Ecto neural progenitor cell (in vitro differentiated cells): Measurements from ENCODE around the gene CST2.
"Not testable (repeated sequence)": the region's sequence is repeated elsewhere in the genome, so short reads cannot be mapped to it uniquely, and the experiment has no call there.

ENCODE experiments used
- DNase-seq: peaks from one replicate; pipeline ENCODE4 v3.0.0-alpha.2; 2018; ENCODE audit warnings: low spot score

The CST2 gene

GRCh38 chr20:23826541-23827021 lies at the start of gene CST2:
CST2 (minus strand) TSS chr20:23826729; CDS start chr20:23826660, 69 bp downstream.
- peak; percentile 60 for DNase-seq

DNA sequence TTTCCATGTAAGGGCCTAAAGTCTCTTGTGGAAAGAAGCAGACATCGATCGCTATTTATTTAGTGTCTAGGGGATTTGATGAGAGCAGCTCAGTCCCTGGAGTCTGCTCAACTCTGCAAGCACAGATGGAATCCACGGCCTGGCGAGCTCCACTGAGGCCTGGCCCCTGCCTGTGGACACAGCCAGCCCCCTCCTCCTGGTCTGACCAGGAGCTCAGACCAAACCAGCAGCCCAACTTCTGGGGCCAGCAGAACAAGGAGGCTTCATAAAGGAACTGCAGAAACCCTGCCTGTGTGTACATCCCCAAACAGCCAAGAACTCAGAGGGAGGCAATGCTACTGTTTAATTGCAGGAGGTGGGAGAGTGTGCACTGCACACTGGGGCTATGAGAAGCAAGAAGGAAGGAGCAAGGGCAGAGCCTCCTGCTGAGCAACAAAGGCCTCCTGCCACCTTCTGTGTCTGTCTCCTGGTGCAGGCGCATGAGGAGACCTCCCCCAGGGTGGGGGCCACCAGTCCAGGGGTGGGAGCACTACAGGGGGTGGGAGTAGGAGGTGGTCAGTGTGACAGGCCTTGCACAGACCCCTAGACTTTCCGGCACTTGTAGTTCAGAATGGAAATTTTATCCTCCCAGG lies 49.2 kb upstream of the CST2 start:
- no peak for DNase-seq

GRCh38 chr20:23874747-23875146 lies 48.2 kb upstream of the CST2 start:
- no peak for DNase-seq

GRCh38 chr20:23873370-23874015 lies 47.0 kb upstream of the CST2 start:
- no peak for DNase-seq

- DNase-seq = no peak
Observed at GRCh38 chr20:23872065-23872464, 45.5 kb upstream of the CST2 start.

DNA sequence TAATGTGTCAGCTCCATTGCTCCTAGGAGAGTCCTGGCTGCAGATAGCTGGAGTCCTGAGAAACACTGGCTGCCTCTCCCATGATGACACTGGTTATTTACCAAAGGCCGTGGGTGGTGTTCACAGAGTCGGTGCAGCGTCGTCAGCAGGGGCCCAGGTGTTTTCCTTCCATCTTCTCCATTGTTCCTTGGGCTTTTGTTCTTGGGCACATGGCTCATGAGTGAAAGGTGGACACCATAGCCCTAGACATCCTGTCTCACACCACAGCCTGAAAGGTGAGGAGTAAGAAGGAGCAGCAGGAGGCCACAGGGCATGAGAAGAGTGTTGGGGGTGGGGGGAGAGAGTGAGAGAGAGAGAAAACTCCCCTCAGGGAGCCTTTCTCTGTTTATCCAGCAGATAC lies 43.9 kb upstream of the CST2 start:
- no peak for DNase-seq

- DNase-seq = no peak
Observed at GRCh38 chr20:23869520-23869919, 43.0 kb upstream of the CST2 start.

- DNase-seq = no peak
Observed at GRCh38 chr20:23868321-23868720, 41.8 kb upstream of the CST2 start.

DNA sequence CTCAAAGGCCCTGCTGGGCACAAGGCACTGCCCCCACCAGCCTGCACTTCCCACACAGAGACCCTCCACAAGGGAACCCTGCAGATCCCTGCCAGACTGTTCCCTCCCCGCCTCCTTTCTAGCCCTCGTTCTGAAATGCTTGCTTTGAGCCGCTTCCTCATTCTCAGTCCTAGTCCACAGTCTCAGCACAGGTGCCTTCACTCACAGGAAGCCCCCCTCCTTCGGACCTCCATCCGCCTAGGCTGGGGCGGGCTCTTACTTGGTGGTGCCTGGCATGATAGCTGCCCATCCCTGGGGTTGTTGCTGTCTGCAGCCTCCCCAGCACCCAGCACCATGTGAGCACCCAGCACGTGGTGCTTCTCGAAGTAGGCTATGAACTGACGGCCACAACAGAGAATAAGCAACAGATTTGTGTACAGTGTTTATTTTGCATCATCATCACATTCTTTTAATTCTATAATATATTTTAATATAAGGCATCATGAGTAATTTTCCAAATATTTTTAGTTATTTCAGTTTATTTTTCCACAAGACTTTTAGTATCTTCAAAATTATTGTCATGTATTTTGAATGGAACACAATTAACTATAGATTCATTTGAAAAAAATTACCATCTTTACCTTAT lies 40.7 kb upstream of the CST2 start:
- DNase-seq = no peak

DNA sequence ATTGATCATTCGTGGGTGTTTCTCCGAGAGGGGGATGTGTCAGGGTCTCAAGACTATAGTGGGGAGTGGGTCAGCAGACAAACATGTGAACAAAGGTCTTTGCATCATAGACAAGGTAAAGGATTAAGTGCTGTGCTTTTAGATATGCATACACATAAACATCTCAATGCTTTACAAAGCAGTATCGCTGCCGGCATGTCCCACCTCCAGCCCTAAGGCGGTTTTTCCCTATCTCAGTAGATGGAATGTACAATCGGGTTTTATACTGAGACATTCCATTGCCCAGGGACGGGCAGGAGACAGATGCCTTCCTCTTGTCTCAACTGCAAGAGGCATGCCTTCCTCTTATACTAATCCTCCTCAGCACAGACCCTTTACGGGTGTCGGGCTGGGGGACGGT lies 34.2 kb upstream of the CST2 start:
- DNase-seq = not testable (repeated sequence)

DNA sequence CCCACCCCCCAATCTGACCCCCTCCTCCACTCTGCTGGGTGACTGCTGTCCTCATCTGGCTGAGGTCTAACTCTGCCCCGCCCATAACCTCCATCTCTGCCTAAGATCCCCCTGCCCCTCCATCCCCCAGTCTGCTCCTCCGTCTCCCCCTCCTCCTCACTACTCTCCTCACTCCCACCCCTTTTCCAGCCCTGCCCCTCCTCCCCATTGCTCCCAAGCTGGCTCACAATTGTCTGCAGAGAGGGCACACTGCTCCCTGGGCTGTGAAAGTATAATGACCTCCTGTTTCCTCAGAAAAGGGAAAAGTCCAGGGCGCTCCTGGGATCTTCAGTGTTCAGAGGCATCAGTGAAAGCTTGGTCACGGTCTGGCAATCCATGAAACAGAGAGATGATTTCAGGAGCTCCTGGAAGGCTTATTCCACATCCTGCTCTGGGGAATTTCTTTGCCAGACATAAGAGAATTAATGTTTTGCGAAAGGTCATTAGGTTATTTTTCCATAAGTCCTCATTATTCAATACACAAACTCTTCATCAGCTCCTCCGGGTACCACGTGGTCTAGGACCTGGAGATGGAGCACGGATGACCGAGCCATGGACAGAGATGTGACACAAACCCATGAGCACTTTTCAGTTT lies 31.6 kb upstream of the CST2 start:
- peak; percentile 63 for DNase-seq

DNA sequence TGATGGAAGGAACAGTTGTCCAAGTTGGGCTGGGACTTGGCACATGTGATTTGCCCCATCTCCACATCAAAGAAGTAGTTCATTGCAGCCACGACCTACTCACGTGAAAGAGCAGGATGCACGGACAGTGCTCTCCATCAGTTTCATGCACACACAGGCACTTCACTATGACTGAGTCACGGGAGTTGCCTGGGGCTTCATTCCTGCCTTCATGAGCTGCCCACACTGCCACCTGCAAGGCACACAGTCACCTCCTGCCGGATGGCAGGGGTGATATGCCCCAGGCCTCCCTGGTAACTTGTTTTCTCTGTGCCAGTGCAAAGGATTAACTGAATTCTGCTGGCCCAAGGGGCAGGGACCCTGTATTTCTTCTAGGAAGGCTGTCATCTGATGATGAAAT lies 30.2 kb upstream of the CST2 start:
- no peak for DNase-seq

DNA sequence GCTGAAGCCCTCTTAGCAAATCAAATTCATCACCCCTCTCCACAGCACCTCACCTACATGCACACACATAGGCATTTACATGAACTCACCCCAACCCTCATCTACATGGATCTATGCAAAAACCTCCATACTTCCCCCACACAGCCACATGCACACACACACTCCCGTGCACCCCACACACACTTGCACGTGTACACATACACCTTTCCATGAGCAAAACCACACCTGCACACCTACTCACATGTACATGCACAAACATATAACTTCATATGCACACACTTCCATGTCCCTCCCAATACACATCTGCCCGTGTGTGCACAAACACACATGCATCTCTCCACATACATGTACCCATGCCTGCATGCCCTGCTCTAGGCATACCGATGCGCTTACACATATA lies 29.7 kb upstream of the CST2 start:
- DNase-seq = no peak

- DNase-seq = no peak
Observed at GRCh38 chr20:23841693-23842092, 15.2 kb upstream of the CST2 start.

DNA sequence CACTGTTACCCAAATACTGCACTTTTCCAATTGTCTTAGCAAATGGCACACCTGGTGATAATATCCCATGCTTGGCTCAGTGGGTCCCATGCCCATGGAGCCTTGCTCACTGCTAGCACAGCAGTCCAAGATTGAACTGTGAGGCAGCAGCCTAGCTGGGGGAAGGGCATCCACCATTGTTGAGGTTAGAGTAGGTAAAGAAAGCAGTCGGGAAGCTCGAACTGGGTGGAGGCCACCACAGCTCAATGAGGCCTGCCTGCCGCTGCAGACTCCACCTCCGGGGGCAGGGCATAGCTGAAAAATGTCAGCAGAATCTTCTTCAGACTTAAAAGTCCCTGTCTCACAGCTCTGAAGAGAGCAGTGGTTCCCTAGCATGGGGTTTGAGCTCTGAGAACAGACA lies 9.2 kb upstream of the CST2 start:
- no peak for DNase-seq

DNA sequence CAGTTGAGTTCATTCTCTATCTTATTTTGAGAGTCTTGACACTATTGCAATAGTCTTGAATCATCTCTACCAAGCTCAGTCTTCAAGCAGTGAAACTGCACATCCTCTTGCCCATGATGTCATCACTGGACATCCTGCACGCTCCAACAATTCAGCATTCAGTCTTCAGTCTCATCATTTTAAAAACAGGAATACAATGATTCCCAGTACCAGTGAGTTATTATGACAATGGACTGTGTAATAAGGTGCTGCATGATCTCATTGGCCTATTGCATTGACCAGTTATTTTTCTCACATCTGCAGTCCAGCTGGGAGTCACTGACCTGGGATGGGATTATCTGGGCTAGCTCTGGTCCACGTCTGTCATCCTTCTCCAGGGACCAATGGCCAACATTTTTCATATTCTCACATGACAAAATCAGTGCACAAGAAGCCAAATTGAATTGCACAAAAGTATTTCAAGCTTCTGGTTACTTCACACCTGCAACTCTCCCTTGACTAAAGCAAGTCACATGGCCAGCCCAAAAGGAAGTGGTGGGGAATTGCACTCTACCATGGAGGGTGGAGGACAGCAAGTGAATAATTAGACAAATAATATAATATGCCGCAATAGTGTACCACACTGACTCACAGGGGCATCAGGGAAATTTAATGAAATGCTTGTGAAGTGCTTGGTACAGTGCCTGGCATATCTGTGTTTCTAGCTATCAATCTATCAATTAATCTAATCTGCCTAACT lies 6.4 kb upstream of the CST2 start:
- no peak for DNase-seq

DNA sequence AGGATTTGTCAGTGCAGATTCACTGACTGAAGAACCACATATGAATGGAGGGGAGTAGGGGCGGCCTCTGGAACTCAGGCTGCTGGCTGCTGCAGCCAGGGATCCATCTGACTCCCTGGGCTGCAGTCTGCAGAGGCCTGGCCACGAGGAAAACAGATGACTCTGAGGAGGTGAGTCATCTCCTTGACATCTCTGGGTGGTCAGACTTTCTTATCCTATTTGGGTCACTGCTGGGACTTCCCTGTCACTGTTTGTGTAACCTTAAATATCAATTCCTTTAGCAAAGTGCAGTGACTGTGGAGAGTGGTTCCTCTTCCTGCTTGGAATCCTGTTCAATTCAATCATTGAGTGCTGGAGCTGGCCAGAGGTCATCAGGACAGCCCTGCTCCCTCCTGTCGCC lies 5.4 kb upstream of the CST2 start:
- DNase-seq = not testable (repeated sequence)

DNA sequence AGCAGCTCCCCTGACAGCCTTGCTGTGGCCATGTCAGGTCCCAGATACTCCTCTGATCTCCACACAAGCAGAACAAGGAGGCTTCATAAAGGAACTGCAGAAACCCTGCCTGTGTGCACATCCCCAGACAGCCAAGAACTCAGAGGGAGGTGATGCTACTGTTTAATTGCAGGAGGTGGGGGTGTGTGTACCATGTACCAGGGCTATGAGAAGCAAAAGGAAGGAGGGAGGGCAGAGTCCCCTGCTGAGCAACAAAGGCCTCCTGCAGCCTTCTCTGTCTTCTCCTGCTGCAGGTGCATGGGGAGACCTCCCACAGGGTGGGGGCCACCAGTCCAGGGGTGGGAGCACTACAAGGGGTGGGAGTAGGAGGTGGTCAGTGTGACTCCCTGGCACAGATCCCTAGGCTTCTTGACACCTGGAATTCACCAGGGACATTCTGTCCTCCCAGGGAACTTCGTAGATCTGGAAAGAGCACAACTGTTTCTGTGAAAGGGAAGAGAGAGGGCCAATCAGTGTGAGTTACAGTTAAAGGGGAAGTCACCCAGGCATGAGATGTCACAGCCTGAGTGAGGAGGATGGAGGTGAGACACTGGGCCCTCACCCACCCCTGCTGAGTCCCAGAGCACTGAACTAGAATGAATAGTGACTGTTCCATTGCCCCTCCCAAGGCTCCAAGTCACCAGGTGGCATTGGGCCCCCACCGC lies 2.8 kb downstream of the CST2 start:
- DNase-seq = no peak

DNA sequence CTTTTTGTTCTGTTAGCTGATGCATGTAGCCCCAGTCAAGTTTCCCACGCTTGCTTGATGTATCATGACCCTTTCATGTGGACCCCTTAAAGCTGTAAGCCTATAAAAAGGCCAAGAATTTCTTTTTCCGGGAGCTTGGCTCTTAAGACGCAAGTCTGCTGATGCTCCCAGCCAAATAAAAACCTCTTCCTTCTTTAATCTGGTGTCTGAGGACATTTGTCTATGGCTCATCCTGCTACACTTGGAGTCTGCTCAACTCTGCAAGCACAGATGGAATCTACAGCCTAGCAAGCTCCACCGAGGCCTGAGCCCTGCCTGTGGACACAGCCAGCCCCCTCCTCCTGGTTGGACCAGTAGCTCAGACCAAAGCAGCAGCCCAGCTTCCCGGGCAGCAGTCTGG lies 3.4 kb downstream of the CST2 start:
- DNase-seq = no peak

DNA sequence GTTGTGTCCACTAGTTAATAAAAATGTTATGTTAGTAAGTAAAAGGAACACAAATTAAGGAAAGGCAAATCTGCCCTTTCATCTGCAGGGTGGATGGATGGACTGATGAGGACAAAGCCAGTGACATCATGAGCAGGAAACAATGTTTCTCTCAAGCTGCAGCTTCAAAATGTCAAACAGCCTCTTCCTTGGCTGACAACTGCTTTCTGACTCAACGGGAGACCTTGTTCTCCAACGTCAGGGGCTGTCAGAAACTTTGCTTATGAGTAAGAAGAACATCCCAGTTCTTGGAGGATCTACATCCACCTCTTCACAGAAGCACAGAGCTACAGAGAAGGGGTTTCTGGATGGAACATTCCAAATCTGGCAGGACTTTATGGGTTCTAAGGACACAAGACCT lies 6.0 kb downstream of the CST2 start:
- no peak for DNase-seq

GRCh38 chr20:23811559-23811958 lies 15.0 kb downstream of the CST2 start:
- not testable (repeated sequence) for DNase-seq

GRCh38 chr20:23810349-23810748 lies 16.2 kb downstream of the CST2 start:
- not testable (repeated sequence) for DNase-seq
